GM19193 (cell line): ENCODE measurements around the gene CC2D1A.

ENCODE experiments used
- POLR2A ChIP-seq: IDR thresholded peaks from 4 replicates; pipeline ENCODE4 v1.6.1; 2011; ENCODE audit not compliant: insufficient read depth, insufficient read length; ENCODE audit errors: extremely low read depth

The CC2D1A gene

DNA sequence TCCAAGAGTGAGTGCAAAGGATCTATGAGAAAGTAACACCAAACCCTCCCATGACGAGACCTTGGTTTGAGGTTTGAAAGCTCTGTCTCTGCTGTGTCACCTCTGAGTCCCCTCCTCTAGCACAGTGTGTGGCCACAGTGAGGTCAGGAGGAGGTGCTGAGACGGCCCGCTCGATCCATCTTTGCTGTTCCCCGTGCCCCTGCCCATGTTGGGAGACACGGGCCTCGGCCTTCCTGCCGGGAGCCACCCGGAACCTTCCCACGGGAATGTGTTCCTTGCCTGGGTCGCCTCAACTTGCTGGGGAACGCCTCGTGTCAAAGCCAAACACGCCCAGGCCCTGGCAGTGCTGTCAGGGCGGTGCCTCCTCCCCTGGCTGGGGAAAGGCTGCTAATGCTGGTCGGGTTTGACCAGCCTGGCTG is 19.0 kb upstream of the CC2D1A start:
- TF ChIP-seq POLR2A = no peak

- no peak for TF ChIP-seq POLR2A
Observed at GRCh38 chr19:13887517-13887916, 18.5 kb upstream of the CC2D1A start.

GRCh38 chr19:13888281-13888680 is 17.7 kb upstream of the CC2D1A start:
- no peak for TF ChIP-seq POLR2A

DNA sequence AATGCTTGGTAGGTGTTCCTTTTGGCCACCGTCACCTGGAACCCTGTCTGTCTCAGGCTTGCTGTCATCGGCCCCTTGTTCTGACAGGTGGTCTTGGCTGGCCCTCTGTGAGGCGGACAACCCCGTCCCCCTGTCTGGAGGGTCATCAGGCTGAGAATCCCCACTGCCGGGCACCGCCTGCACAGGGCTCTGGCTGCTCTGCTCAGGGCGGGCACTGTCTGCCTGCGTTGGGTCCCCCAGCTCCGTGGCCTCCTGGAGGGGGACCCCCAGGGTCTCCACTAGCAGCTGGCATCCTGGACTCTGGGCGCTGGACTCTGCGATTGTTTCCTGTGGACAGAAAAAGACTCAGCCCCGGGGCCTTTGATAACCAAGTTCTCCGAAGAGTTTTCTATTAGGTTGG is 15.9 kb upstream of the CC2D1A start:
- no peak for TF ChIP-seq POLR2A

DNA sequence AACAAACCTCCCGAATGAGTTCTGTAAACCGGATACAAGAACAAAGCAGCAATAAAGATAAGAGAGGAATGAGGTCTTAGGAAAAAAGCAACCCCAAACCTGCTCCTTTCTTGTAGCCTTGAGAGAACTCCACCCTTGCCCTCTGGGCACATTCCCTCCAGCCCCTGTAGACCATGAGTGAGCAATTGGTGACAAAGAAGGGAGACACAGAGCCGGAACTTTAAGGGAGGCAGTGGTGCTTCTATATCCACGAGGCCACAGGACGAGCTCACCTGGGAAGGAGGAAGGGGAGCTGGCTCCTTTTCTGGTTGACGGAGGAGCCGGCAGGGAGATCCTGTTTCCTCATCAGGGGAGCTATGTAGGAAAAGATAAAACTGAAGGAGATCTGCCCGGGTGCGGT is 13.1 kb upstream of the CC2D1A start:
- TF ChIP-seq POLR2A = no peak

DNA sequence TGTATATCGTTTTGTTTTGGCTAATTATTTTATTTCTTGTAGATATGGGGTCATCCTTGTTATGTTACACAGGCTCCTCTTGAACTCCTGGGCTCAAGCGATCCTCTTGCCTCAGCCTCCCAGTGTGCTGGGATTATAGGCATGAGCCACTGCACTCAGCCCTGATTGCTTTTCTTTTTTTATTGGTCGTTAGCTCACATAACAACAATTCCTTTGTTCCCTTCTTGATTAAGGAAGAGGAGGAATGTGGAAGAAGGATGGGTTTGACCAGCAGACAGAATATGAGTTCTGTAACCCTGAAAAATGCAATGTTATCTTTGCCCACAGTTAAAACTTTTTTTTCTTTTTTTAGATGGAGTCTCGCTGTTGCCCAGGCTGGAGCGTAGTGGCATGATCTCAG is 11.4 kb upstream of the CC2D1A start:
- no peak for TF ChIP-seq POLR2A

GRCh38 chr19:13896227-13896626 is 9.8 kb upstream of the CC2D1A start:
- TF ChIP-seq POLR2A = no peak

GRCh38 chr19:13899393-13899792 is 6.6 kb upstream of the CC2D1A start:
- no peak for TF ChIP-seq POLR2A

DNA sequence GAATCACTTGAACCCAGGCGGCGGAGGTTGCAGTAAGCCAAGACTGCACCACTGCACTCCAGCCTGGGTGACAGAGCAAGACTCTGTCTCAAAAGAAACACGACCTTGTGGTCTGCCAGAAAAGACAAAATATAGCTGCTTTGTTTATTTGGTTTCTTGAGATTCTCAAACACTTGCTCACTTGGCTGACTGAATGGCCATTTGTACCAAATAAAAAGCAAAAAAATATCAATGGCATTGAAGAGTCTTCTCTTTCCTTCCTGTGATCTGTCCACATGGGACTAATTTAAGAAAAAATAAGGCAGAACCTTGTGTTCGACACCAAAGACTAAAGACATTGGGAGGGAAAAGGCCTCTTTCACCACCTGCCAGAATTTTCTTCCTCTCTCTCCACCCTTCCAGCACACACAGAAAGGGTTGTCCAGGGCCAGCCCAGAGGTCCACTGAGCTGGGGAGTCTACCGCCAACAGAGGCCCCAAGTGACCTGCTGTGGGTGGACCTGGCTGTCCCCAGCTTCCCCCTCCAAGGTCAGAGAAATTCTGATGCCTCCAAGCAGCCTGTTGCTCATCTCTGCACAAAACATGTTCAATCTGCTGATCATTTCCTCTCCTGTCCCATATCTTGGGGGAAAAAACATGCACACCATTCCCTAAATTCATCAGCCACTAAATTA is 6.0 kb upstream of the CC2D1A start:
- TF ChIP-seq POLR2A = no peak

GRCh38 chr19:13902993-13903555 is 2.9 kb upstream of the CC2D1A start:
- no peak for TF ChIP-seq POLR2A

- no peak for TF ChIP-seq POLR2A
Observed at GRCh38 chr19:13906521-13906904, 512 bp downstream of the CC2D1A start.

- no peak for TF ChIP-seq POLR2A
Observed at GRCh38 chr19:13906910-13907309, 909 bp downstream of the CC2D1A start.

- TF ChIP-seq POLR2A = no peak
Observed at GRCh38 chr19:13908674-13909073, 2.7 kb downstream of the CC2D1A start.

DNA sequence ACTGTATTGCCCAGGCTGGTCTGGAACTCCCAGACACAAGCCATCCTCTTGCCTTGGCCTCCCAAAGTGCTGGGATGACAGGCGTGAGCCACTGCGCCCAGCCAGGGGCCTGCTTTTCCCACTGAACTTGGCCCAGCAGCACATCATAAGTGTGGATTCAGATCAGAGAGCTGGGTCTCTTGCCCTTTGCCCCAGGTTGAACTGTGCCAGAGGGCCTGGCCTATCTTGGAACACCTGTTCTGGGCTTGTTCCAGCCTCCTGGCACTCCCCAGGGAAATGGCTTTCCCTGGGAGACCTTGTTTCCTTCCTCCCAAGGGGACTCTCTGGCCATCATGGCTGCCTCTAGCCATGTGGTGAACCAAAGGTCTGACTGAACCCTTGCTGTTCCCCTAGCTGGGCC is 3.4 kb downstream of the CC2D1A start:
- no peak for TF ChIP-seq POLR2A

- no peak for TF ChIP-seq POLR2A
Observed at GRCh38 chr19:13913352-13913751, 7.4 kb downstream of the CC2D1A start.

DNA sequence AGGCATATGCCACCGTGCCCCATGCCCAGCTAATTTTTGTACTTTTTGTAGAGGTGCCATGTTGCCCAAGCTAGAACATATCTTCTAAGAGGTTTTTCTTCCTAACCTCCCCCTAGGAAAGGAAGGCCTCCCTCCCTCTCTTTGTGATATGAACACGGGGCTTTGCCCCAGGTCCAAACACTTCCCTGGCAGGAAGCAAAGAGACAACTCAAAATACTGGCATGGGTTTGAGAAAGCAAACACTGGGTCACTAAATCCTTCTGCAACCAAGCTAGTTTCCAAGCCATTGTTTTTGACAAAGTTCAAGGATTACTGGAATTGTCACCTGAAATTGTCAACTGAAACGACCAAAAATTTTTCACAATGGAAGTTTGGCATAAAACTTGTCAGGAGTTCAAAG is 8.8 kb downstream of the CC2D1A start:
- no peak for TF ChIP-seq POLR2A
